Measurements from ENCODE around the gene SPATC1L. TPM values are rescaled to one million over a fixed set of nuclear protein-coding genes. Genes with fewer than 3 reads are reported as not detected.

SPATC1L gene
- total and polyA plus RNA-seq, 2 of the 8 experiments (the other 6 are each of a cell fraction or from before 2014, with no cell fraction given): 24.9 to 50.0 TPM

DNA sequence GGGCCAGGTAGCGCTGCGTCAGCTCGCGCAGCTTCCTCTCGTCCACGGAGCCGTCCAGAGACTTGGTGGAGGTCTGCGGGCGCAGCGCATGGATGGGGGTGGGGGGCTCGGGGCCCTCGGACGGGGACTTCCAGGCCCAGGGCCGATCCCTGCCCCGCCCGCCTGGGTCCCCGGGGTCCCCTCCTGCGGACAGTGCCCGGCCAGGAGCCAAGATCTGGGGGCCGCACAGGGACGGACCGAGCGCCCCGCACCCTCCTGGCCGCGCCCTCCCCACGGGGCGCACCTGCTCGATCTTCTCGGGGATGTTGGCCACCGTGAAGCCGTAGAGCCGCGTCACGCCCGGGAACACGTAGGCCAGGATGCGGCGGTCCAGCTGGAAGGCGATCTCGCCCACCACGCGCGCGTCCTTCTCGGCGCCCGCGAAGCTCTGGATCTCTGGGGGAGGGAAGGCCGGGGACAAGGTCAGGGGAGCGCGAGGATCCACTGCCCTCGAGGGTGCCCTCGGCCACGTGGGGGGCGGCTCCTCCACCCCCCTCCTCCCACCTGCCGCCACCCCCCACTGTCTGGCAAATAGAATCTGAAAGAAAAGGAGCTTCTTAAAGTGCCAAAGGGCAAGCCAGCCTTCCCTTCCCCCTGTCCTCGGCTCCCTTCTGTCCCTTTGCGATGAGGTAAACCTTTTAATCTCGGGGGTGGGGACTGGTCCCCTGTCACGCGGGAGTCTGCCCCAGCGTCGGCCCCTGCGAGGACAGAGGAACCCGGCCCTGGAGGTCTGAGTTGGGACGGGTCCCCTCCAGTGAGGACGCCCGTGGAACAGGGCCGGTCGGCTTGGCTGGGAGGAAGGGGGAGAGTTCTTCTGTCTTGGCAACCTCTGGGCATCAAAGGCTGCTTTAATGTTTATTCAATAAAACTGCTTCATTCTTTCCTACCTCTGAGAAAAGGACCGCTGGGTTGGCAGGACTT, 22.3 kb downstream of the SPATC1L start:
- H4K91ac ChIP-seq (replicated peaks; ENCODE audit: insufficient read length, low read length): no peak overlapping the region
- no peak overlapping the region for H3K14ac ChIP-seq (ENCODE audit: insufficient read length)
- no peak overlapping the region for H3K23ac ChIP-seq (ENCODE audit: insufficient read length)
- H4K8ac ChIP-seq (ENCODE audit: extremely low read depth, insufficient read depth, low read length): no peak overlapping the region
- FAIRE-seq (no peak), DNase-seq (ENCODE audit: low read depth in 1 of 2, low spot score in 2 of 2) (peak in 1 of 2 experiments; percentile 39)
- no peak overlapping the region for H2BK15ac ChIP-seq (ENCODE audit: low read length)
- no peak overlapping the region for H2AFZ ChIP-seq (ENCODE audit: low read length)
- H2BK12ac ChIP-seq (ENCODE audit: low read depth, low read length): no peak overlapping the region
- H3K79me1 ChIP-seq (ENCODE audit: low read depth, low read length): no peaks in the 10 kb centered on the region; the same call in 1 of the 2 replicates
- H3K27me3 ChIP-seq (replicated peaks in 1 of 4; ENCODE audit: control insufficient read depth in 3 of 4, extremely low read depth in 1 of 4, insufficient read depth in 3 of 4, low read length in 3 of 4): no peaks in the 10 kb centered on the region; a peak in 1 of 7 replicates
- POLR2A ChIA-PET (ENCODE audit: partially characterized antibody): interaction anchor here (0.6 kb wide), 1 partner anchor 174 kb away, joined by 3 read pairs; no protein-coding TSS in a partner anchor
- no peaks in the 10 kb centered on the region for H3K23me2 ChIP-seq (ENCODE audit: low read depth, low read length)
- H3K9me3 ChIP-seq (ENCODE audit: insufficient read depth in 2 of 2, low read depth in 1 of 2, low read length in 1 of 2): peaks cover 4 to 26% of the 10 kb centered on the region in 2 experiments; a peak in 2 of 4 replicates
- no peak overlapping the region for H3K18ac ChIP-seq (ENCODE audit: extremely low read depth, low read length)
- H3K4me3 ChIP-seq (ENCODE audit: extremely low read depth in 1 of 4, insufficient read depth in 2 of 4, low read depth in 3 of 4, low read length in 4 of 4): no peak overlapping the region
- no peaks in the 10 kb centered on the region for H3K79me2 ChIP-seq (ENCODE audit: control insufficient read depth in 1 of 2, insufficient read depth in 2 of 2, low read length in 2 of 2)
- no peak overlapping the region for H2AK5ac ChIP-seq (ENCODE audit: low read depth, low read length)
- H2BK20ac ChIP-seq (ENCODE audit: low read length): no peak overlapping the region
- H3K36me3 ChIP-seq (ENCODE audit: control insufficient read depth in 2 of 4, insufficient read depth in 4 of 4, low read length in 3 of 4): peaks cover 0 to 19% (median 7%) of the 10 kb centered on the region in 4 experiments; a peak in 4 of 8 replicates
- no peak overlapping the region for H3K4ac ChIP-seq (replicated peaks; ENCODE audit: insufficient read length, low read depth, low read length)
- H3K27ac ChIP-seq (ENCODE audit: low read depth, low read length): no peak overlapping the region
- H4K20me1 ChIP-seq (replicated peaks in 1 of 2; ENCODE audit: control insufficient read depth in 1 of 2, insufficient read depth in 2 of 2, low read length in 2 of 2): no peaks in the 10 kb centered on the region
- H4K5ac ChIP-seq (ENCODE audit: insufficient read length, low read depth, low read length): no peak overlapping the region
- no peak overlapping the region for H2BK120ac ChIP-seq (replicated peaks; ENCODE audit: low read depth, low read length)
- H3K4me2 ChIP-seq (ENCODE audit: insufficient read depth in 1 of 2, low read depth in 2 of 2, low read length in 2 of 2): no peak overlapping the region
- no peaks in the 10 kb centered on the region for H3K4me1 ChIP-seq (replicated peaks in 1 of 4; ENCODE audit: control insufficient read depth in 3 of 4, insufficient read depth in 4 of 4, low read length in 3 of 4)
- CTCF ChIA-PET (ENCODE audit: partially characterized antibody): interaction anchor here (0.6 to 1.8 kb wide), 3 partner anchors 9 to 28 kb away, joined by 3 to 9 read pairs (median 8); no protein-coding TSS in a partner anchor
- WGBS, 2 experiments (ENCODE audit: extremely low coverage in 1 of 2, insufficient coverage in 1 of 2, insufficient read length in 1 of 2, insufficient replicate concordance in 2 of 2, low coverage in 1 of 2, low lambda C conversion rate in 2 of 2, missing lambda C conversion rate in 1 of 2): 97% methylated on average over 22 of the region's 72 CpGs; no CpG with 5 or more reads in 1 of the 2 experiments
- no peak overlapping the region for H2BK5ac ChIP-seq (ENCODE audit: low read depth, low read length)
- H3K56ac ChIP-seq (replicated peaks; ENCODE audit: insufficient read length, low read depth, low read length): no peak overlapping the region
- H3K9ac ChIP-seq (replicated peaks in 1 of 4; ENCODE audit: extremely low read depth in 1 of 4, low read depth in 3 of 4, low read length in 3 of 4): no peak overlapping the region
- TF ChIP-seq RFX5 (IDR thresholded peaks at IDR 0.05; ENCODE audit: borderline replicate concordance, low read depth, low read length): no peak
- TF ChIP-seq CREB1 (IDR thresholded peaks at IDR 0.05): no peak
- no peak for TF ChIP-seq HDAC2 (IDR thresholded peaks at IDR 0.05; ENCODE audit: borderline replicate concordance in 1 of 2, low read depth in 2 of 2, low read length in 2 of 2)
- TF ChIP-seq CBX8 (IDR thresholded peaks at IDR 0.05; ENCODE audit: borderline replicate concordance, low read depth, low read length): no peak
- no peak for TF ChIP-seq RNF2 (IDR thresholded peaks at IDR 0.05; ENCODE audit: borderline replicate concordance, low read depth, low read length, missing control alignments, poor library complexity, severe bottlenecking)
- no peak for TF ChIP-seq GTF2F1 (IDR thresholded peaks at IDR 0.05; ENCODE audit: borderline replicate concordance, low read depth, low read length)
- no peak for TF ChIP-seq CEBPB (IDR thresholded peaks at IDR 0.05; ENCODE audit: low read depth, low read length)
- TF ChIP-seq FOSL1 (IDR thresholded peaks at IDR 0.05; ENCODE audit: insufficient read depth, low read depth, low read length): no peak
- TF ChIP-seq, protein P1, sequence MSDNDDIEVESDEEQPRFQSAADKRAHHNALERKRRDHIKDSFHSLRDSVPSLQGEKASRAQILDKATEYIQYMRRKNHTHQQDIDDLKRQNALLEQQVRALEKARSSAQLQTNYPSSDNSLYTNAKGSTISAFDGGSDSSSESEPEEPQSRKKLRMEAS (IDR thresholded peaks at IDR 0.05): no peak
- no peak for TF ChIP-seq POLR2AphosphoS5 (IDR thresholded peaks at IDR 0.05; ENCODE audit: low read depth, low read length)
- no peak for TF ChIP-seq JUND (IDR thresholded peaks at IDR 0.05; ENCODE audit: low read length)
